ENCODE data around the gene FNTB. TPM values are rescaled to one million over a fixed set of nuclear protein-coding genes. Genes with fewer than 3 reads are reported as not detected.

The FNTB gene
- total RNA-seq, 4 donors from 2014 or later = 8.3 to 14.5 (median 11.5) TPM

DNA sequence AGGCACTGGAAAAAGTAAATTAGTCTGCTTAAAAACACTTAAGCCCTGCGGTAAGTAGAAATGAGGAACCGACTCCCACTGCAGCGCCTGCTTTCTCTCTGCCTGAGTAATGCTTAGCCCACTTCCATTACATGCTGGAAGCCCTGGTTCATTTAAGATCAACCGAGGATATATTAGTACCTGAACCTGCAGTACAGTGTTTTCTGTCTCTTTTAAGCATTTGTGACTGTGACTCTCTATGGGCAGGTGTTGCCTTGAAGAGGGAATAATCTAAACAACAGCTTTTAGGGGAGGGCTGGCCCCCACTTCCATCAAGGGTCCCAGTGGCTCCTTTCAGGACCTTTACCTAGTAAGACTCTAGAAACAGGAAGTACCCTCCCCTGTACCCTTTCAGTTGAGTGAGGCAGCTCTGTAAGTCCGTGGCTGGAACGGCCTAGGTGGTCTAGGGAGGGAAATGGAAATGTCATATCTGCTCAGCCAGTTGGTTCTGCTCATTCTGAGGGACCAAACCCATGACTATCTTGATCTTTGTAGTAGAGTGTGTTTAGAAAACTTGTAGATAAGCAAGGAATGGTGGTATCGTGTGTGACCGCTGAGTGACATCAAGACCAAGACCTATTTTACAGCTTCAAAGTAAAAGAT is 56.2 kb downstream of the FNTB start:
- TF ChIP-seq CTCF (IDR thresholded peaks at IDR 0.05; ENCODE audit: low read depth) = no peak

- TF ChIP-seq CTCF (IDR thresholded peaks at IDR 0.05; ENCODE audit: low read depth) = no peak
Observed at GRCh38 chr14:65043893-65044595, 57.3 kb downstream of the FNTB start.

DNA sequence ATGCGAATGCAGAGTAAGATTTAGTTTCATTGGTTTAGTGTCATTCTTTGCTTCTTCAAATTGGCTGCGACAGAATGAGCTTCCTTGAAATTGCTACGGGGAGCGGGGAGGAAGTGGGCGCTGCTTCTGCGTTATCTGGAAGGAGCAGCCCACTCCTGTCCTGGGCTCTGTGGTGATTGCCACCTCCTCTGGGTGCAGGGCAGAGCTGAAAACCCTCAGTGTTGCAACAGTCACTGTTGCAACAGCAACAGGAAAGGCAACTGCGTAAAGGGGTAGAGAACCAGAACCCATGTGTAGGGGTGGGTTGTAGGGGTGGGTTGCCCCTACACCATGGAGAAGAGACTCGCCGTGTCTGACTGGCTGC is 57.9 kb downstream of the FNTB start:
- no peak for TF ChIP-seq CTCF (IDR thresholded peaks at IDR 0.05; ENCODE audit: low read depth)

DNA sequence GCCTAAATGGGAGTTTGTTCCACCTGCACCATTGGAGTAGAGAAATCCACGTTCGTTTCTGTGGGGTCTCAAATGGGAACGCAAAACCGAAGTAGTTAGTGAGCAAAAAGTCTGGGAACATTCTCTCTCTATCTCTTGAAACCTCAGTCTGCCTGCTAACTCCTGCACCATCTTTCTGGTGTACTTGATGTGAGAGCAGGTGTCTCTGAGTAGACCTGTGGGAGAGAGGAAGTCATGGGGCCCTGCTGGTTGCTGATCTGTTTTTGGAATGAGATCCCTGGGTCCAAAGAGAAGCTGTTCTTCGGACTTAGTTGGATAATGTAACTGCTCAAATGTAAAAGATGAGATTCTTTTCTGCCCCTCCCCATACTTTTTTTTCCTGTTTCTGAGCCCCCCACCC is 58.3 kb downstream of the FNTB start:
- no peak for TF ChIP-seq CTCF (IDR thresholded peaks at IDR 0.05; ENCODE audit: low read depth)

DNA sequence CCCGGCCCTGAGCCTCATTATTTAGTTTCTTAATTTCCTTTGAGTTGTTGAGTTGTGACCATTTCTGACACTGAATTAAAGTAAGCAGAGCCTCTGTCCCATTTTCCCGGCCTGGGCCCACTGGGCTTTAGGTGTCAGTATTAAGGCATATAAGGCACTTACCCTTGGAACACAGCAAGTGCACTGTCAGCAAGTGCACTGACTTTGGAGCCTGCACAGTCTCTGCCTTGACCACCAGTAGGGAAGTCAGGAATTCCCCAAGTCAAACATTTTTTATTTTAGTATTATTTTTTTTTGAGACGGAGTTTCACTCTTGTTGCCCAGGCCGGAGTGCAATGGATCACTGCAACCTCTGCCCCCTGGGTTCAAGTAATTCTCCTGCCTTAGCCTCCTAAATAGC is 59.0 kb downstream of the FNTB start:
- no peak for TF ChIP-seq CTCF (IDR thresholded peaks at IDR 0.05; ENCODE audit: low read depth)

DNA sequence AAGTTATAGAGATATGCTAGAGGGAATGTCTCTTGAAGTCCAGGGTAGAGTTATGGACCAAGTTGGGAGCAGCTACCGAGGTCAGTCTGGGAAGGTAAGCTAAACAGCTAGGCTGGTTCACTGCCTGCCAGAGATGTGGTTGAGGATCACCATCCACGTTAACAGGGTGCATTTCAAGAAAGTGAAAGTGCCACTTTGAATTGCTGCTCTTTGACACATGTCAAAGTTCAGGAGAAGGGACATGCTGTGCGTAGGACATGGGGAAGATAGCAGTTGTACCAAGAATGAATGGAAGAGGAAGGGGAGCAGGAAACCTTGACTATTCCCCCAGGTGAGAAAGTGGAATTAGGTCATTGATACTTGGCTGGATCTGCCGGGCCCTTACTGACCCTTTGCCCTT is 66.1 kb downstream of the FNTB start:
- no peak for TF ChIP-seq CTCF (IDR thresholded peaks at IDR 0.05; ENCODE audit: low read depth)

DNA sequence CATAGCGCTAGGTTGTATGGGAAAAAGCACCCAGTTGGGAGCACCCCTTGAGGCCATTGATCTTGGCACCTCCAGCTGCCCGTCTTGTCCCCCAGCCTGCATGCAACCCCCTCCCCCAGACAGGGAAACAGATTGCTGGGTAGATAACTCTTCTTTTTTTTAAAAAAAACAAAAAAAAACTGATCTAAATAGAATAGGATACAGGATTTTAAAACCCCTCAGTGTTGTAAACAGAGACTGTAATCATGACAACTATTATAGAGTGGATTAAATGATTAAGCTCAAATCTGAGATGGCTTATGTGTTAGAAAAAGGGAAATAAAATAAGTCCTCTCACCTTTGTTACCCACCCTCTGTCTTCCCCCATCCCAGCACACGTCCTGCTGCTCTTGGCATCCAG is 66.8 kb downstream of the FNTB start:
- TF ChIP-seq CTCF (IDR thresholded peaks at IDR 0.05; ENCODE audit: low read depth) = no peak
